ENCODE data around the gene C10orf105.

C10orf105 gene

DNA sequence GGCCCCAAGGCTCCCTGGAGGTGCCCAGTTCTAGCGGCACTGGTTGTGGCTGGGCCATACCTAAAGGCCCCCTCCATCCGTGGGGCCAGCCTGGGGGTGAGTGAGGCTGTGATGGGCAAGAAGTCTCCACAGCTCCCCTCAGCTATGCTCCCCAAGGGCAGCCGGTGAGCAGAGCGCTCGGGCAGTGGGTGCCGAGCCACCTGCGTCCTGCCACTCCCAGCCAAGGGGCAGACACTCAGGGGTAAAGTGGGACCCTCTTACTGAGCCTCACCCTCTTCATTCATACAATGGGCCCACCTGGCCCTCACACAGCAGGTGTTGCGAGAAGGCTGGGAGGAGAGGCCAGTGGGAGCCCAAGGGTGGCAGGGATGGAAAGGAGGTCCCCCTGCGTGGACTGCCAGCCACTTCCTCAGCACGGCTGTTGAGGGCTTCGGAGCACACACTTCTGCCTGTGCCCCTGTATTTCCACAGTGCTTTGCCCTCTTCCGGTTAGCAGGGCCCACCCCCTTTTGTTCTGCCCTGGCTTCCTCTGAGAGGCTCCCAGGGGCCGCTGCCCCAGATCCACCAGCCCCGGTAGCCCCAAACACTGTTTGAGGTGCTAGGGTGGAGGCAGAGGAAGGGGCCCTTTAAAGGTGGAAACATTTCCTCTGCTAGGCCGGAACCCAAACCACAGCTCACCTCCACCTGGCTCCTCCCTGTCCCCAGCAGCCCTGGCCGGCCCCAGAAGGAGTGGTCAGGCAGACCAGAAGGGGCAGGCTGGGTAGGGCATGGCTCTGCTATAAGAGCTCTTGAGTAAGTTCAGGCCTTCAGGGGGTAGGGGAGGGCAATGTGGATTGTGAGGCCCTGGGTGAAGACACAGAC, 16.4 kb upstream of the C10orf105 start:
- Histone ChIP-seq H3K9me3 (ENCODE audit: control insufficient read depth, insufficient read depth, low read depth, low read length) (no peaks in the 10 kb centered on the region), H3K36me3 (ENCODE audit: control insufficient read depth in 2 of 2, insufficient read depth in 1 of 2, low read length in 2 of 2) (no peaks in the 10 kb centered on the region), H3K27ac (ENCODE audit: extremely low read depth, low read depth, low read length) (no peak overlapping the region; the same call in 1 of the 2 replicates), H3K4me1 (ENCODE audit: control insufficient read depth, insufficient read depth, low read length) (no peaks in the 10 kb centered on the region), H3K4me3 (ENCODE audit: low read depth, low read length) (no peak overlapping the region)
- POLR2A ChIA-PET, result no interaction called here
- TF ChIP-seq ZNF530 (tag by site-specific recombination; IDR thresholded peaks at IDR 0.05; ENCODE audit: low read depth), result no peak
- TF ChIP-seq ZNF174 (tag by site-specific recombination; IDR thresholded peaks at IDR 0.05), result no peak
- TF ChIP-seq ZBTB21 (tag by site-specific recombination; IDR thresholded peaks at IDR 0.05), result no peak
- TF ChIP-seq ZBTB1 (tag by site-specific recombination; IDR thresholded peaks at IDR 0.05), result no peak
- no peak for TF ChIP-seq REPIN1 (tag by site-specific recombination; IDR thresholded peaks at IDR 0.05; ENCODE audit: low read depth)
- no peak for TF ChIP-seq ZNF660 (tag by site-specific recombination; IDR thresholded peaks at IDR 0.05)
- no peak for TF ChIP-seq ZNF23 (tag by site-specific recombination; IDR thresholded peaks at IDR 0.05; ENCODE audit: borderline replicate concordance)
- no peak for TF ChIP-seq ZNF112 (tag by site-specific recombination; IDR thresholded peaks at IDR 0.05)
- no peak for TF ChIP-seq ZNF121 (tag by site-specific recombination; IDR thresholded peaks at IDR 0.05)
- TF ChIP-seq ZSCAN30 (tag by site-specific recombination; IDR thresholded peaks at IDR 0.05), result no peak
- no peak for TF ChIP-seq GLIS1 (tag by site-specific recombination; IDR thresholded peaks at IDR 0.05)
- TF ChIP-seq ZFP3 (tag by site-specific recombination; IDR thresholded peaks at IDR 0.05; ENCODE audit: low read depth), result peak; percentile 64; the same call in 1 of the 2 replicates
- TF ChIP-seq, protein P1, sequence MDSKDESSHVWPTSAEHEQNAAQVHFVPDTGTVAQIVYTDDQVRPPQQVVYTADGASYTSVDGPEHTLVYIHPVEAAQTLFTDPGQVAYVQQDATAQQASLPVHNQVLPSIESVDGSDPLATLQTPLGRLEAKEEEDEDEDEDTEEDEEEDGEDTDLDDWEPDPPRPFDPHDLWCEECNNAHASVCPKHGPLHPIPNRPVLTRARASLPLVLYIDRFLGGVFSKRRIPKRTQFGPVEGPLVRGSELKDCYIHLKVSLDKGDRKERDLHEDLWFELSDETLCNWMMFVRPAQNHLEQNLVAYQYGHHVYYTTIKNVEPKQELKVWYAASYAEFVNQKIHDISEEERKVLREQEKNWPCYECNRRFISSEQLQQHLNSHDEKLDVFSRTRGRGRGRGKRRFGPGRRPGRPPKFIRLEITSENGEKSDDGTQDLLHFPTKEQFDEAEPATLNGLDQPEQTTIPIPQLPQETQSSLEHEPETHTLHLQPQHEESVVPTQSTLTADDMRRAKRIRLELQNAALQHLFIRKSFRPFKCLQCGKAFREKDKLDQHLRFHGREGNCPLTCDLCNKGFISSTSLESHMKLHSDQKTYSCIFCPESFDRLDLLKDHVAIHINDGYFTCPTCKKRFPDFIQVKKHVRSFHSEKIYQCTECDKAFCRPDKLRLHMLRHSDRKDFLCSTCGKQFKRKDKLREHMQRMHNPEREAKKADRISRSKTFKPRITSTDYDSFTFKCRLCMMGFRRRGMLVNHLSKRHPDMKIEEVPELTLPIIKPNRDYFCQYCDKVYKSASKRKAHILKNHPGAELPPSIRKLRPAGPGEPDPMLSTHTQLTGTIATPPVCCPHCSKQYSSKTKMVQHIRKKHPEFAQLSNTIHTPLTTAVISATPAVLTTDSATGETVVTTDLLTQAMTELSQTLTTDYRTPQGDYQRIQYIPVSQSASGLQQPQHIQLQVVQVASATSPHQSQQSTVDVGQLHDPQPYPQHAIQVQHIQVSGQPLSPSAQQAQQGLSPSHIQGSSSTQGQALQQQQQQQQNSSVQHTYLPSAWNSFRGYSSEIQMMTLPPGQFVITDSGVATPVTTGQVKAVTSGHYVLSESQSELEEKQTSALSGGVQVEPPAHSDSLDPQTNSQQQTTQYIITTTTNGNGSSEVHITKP (tag by site-specific recombination; IDR thresholded peaks at IDR 0.05), result peak; percentile 76
- TF ChIP-seq ZNF664 (tag by site-specific recombination; IDR thresholded peaks at IDR 0.05), result no peak
- TF ChIP-seq, protein P2, sequence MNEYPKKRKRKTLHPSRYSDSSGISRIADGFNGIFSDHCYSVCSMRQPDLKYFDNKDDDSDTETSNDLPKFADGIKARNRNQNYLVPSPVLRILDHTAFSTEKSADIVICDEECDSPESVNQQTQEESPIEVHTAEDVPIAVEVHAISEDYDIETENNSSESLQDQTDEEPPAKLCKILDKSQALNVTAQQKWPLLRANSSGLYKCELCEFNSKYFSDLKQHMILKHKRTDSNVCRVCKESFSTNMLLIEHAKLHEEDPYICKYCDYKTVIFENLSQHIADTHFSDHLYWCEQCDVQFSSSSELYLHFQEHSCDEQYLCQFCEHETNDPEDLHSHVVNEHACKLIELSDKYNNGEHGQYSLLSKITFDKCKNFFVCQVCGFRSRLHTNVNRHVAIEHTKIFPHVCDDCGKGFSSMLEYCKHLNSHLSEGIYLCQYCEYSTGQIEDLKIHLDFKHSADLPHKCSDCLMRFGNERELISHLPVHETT (tag by site-specific recombination; IDR thresholded peaks at IDR 0.05), result no peak
- TF ChIP-seq ZNF561 (tag by site-specific recombination; IDR thresholded peaks at IDR 0.05; ENCODE audit: borderline replicate concordance), result no peak
- no peak for TF ChIP-seq ZNF76 (tag by site-specific recombination; IDR thresholded peaks at IDR 0.05; ENCODE audit: borderline replicate concordance, low read depth)
- CTCF ChIA-PET, result interaction anchor here (0.7 to 0.9 kb wide), 2 partner anchors 94 to 454 kb away, joined by 3 read pairs; no protein-coding TSS in a partner anchor

DNA sequence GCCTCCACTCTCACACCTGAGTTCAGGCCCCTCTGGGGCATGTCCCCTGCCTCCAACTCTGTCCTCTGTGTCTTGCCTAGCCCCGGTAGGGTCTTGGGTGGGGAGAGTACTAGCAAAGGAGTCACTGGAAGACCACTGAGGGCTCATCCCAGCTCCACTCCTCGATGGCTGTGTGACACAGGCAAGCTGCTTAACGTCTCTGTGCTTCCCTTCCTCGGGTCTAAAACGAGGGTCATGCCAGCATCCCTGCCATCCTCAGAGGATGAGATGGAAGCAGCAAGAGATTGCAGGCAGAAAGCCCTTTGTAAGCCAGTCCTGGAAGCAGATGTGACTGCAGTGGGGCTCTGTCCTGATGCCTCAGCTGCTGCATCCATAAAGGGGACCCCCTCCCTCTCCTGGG, 15.2 kb upstream of the C10orf105 start:
- ChIA-PET CTCF (no interaction called here), POLR2A (no interaction called here)
- TF ChIP-seq SP2 (tag by site-specific recombination; IDR thresholded peaks at IDR 0.05) (no peak), ZNF768 (tag by site-specific recombination; IDR thresholded peaks at IDR 0.05) (0 out of 2 replicates have a peak, but pooled peaks have one; percentile 61)
- TF ChIP-seq, protein P1 (tag by site-specific recombination; IDR thresholded peaks at IDR 0.05), result no peak
- TF ChIP-seq, protein P3, sequence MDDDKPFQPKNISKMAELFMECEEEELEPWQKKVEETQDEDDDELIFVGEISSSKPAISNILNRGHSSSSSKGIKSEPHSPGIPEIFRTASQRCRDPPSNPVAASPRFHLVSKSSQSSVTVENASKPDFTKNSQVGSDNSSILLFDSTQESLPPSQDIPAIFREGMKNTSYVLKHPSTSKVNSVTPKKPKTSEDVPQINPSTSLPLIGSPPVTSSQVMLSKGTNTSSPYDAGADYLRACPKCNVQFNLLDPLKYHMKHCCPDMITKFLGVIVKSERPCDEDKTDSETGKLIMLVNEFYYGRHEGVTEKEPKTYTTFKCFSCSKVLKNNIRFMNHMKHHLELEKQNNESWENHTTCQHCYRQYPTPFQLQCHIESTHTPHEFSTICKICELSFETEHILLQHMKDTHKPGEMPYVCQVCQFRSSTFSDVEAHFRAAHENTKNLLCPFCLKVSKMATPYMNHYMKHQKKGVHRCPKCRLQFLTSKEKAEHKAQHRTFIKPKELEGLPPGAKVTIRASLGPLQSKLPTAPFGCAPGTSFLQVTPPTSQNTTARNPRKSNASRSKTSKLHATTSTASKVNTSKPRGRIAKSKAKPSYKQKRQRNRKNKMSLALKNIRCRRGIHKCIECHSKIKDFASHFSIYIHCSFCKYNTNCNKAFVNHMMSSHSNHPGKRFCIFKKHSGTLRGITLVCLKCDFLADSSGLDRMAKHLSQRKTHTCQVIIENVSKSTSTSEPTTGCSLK (tag by site-specific recombination; IDR thresholded peaks at IDR 0.05), result no peak
- Histone ChIP-seq H3K36me3 (ENCODE audit: control insufficient read depth in 2 of 2, insufficient read depth in 1 of 2, low read length in 2 of 2) (no peaks in the 10 kb centered on the region), H3K4me3 (ENCODE audit: low read depth, low read length) (no peak overlapping the region), H3K27ac (ENCODE audit: extremely low read depth, low read depth, low read length) (no peak overlapping the region), H3K4me1 (ENCODE audit: control insufficient read depth, insufficient read depth, low read length) (no peaks in the 10 kb centered on the region), H3K9me3 (ENCODE audit: control insufficient read depth, insufficient read depth, low read depth, low read length) (no peaks in the 10 kb centered on the region)
